NCI-H1417 (cell line): ENCODE results near the gene RERE.
"Not testable (repeated sequence)": the region's sequence is repeated elsewhere in the genome, so short reads cannot be mapped to it uniquely, and the experiment has no call there.

Source experiments
- DNase-seq, 3 experiments: peaks; one replicate each; lab custom pipeline; 2025; lab: John Stamatoyannopoulos, UW

Gene RERE

DNA sequence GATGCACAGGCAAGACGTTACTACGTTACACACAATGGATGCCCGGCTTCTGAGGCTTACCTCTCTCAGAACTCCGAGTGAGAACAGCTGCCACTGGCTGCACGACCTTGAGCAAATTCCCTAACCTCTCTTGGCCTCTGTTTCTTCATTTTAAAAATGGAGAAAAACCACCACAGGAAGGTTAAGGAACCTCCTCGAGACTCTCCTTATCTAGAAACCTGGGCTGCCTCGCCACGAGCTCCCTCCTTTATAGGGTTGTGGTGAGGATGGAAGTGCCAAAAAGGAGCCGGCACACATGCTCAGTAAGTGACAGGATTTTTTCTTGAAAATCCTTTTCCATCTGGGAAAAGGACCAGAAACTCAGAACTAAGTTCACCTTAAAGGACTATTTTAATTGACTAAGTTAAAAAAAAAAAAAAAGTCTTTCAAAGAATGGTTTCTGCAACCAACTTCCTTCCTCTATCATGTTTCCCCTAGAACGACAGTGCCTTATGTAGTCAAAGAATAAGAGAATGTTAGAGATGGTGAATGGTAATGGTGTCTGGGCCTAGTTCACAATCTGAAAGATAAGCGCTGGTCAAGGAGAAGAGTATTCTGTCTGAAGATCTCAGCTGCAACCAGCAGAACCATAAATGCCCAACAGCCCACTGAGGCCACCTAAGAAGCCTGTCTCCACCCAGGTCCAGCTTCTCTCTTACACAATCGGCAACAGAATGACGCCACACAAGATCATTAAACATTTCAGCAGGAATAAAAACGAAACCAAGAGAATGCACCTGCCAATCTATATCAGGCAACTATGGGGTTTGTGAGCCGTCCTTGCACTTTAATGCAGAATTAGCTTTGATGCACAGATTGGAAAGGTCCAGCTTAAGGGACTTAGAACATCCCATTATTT is 434.6 kb downstream of the RERE start:
- DNase-seq: no peak

DNA sequence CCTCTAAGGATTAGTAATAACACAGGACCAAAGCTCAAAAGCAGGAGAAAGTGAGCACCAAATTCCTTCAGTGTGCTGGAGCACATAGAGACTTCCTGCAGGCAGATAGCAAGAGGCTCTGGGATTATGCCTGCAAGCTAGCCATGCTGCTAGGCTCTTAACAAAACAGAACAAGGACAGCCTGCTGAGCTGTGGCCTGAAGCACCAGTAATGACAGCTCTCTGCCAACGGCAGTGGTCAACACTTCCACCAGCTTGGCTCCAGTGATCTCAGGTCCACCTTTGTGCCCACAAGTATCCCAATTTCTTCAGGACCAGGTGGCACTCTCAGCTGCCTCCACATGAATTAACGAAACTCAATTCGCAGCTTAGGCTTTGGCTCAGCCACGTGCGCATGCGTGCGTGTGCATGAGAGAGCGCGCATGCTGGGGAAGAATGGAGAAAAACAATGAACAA is 435.4 kb downstream of the RERE start:
- DNase-seq: peak in 2 of 3 experiments; percentile 11 to 58

DNA sequence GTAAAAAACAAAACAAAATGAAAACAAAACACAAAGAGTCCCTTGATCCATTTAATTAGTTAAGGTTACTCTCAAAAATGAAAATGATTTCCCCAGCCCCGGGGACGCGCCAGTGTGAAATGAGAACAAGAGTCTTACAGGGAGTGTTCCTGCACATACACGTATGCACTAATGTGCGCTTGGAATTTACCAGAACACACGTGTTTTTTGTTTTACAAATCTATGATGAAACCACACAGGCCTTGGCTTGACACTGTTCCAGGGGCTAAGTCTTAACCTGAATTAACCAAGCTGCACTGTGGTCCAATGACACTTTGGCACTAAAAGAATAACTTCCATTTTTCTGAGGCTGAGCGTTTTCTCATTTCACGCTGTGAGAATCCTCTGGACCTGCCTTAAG is 435.8 kb downstream of the RERE start:
- no peak for DNase-seq

DNA sequence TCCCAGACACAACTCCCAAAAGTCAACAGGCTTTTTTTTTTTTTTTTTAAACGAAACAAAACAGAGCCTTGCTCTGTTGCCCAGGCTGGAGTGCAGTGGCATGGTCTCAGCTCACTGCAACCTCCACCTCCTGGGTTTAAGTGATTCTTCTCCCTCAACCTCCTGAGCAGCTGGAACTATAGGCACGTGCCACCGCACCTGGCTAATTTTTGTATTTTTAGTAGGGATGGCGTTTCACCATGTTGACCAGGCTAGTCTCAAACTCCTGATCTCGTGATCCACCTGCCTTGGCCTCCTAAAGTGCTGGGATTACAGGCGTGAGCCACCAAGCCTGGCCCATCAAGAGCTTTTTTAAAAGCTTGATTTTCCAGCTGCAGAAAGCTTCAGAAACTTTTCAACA is 437.1 kb downstream of the RERE start:
- DNase-seq: not testable (repeated sequence)

DNA sequence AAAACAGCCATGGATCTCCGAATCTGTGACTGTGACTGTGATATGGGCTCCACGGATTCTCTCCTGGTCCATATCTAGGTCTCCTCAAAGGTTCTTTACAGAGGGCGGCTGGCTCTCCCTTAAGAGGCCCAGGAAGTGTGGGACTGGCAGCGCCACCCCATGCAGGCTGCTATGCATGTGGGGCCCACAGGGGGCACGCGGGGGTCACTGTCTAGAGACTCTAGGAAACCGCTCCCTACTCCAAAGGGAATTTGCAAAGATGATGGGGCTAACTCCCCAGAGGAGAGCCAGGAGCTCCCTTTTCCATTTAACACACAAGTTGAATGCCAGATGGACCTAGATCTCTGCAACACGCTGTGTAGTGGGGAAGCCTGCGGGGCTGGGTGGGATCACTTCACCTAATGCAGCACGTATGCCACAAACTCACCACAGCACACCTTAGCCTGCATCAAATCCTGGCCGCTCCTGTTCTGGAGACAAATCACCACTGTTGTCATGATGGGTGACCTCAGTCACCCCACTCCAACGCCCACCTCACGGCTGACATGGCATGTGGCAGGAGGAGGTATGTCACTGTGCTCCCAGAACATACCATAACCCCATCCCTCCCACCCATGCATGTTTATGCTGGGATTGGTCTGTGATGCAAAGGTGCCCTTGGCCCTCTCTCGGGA is 437.8 kb downstream of the RERE start:
- DNase-seq: no peak

DNA sequence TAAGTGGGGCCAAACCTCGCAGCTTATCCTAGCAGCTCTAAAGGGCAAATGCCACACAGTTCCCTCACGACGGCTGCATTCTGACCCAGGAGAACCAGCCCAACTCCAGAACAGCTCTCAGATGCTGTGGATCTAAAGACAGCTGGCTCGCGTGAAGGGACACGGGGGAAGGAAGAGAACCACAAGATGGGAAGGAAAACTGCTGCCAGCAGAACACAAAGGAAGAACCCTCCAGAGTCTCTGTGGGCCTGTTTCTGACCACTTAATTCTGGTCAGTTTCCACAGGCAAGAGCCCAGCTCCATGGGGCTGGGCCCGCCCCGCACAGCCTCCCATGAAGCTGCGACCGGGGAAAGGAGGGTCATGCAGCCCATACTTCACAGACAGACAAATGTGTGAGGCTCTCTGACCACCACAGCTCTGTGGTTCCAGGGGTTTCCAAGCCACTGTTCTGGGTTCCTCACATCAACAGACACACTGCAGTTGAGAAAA is 438.4 kb downstream of the RERE start:
- DNase-seq: no peak

DNA sequence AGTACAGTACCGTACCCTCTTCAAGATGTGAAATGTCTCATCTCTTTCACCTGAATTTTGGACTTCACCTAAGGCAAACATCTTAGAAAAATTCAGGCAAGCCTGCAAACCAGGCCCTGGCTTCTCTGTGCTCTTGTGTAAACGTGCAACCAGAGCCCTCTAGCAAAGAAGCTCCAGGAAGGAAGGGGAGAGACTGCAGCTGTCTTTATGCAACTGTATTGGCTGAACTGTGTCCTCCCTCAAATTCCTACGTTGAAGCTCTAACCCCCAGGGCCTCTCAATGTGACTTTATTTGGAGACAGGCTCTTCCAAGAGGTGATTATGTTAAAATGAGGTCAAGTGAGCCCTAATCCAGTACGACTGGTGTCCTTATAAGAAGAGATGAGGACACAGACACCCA is 439.3 kb downstream of the RERE start:
- peak in 1 of 3 experiments; percentile 20 for DNase-seq

DNA sequence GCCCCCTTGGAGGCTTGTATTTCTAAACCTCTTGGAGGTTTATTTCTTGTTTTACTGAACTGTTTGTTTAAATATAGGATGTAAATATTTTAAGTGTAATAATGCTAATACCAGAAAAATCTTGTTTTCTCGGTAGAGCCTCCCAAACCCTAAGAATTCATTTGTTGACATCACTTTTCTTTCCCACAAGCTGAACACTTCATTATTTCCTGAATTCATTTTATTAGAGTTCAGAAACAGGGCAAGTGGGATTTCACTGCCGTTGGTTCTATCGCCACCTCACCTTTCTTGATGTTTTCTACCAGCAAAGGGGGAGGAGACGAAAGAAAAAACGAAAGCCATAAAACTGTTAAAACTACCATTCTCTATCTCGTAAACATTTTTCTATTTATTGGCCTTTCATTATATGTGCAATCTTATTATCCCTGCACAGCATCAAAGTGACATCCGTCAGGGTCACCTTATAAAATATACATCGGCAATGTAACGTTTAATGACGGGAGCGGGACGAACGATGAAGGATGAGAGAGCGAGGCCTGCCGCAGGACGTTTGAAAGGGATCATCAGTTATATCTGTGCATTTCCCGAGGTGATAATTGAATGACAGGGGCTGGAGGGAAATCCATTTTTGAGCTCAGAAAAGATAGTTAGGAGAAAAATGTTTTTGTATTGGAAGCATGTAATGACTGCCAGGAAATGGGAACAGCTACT is 440.0 kb downstream of the RERE start:
- no peak for DNase-seq

DNA sequence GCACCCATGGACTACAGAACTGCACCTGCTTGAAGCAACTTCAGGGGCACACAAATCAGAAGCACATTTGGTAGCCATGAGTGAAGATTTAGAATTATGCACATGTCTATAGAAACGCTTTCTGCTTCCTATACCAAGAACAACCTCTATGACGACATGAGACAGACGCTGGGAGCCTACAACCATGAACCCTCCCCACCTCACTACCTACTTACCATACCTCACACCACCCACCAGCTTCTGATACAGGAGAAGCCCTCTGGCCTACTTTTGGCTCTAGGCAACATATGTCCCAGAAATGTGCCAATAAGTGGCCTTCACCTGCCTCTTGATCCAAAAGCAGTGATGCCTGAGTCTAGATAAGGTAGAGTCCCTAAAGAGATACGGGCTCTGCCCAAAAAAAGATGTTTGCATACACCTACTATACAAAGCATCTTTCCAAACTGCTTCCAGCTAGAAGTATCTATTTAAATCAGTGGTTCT is 441.0 kb downstream of the RERE start:
- no peak for DNase-seq

DNA sequence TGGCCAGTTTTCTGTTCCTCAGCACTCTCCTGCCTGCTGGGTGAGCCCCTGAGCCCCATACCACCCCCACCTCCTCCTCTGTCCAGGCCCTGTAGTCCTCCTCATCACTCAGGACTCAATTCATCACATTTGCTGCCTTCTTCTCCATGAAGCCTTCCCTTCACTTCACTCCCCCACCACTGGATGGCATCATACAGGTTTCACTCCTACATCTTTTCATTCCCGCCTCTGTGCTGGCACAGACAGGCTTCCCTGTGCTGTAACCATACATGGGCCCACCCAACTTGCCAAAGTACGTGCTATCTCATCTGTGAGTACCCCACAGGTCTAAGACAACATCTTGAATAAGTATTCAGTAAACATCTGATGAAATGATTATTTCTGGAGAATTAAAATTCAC is 442.6 kb downstream of the RERE start:
- no peak for DNase-seq

DNA sequence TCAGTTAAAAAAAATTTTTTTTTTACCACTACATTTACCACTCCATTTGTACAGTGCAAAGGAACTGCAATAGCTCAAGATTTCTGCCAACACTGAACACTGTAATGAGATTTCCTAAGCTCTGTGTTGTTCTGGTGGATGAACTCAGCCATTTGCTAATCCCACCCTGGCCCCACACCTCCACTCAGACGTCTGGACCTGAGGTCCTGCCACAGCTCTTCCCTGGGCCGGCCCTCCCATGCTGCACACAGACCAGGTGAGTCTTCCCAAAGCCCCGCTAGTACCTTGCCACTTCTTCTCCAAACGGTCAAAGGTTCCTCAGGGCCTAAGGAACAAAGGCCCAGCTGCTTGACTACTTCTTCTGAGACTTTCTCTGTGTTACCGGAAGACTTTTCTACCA is 443.1 kb downstream of the RERE start:
- no peak for DNase-seq

DNA sequence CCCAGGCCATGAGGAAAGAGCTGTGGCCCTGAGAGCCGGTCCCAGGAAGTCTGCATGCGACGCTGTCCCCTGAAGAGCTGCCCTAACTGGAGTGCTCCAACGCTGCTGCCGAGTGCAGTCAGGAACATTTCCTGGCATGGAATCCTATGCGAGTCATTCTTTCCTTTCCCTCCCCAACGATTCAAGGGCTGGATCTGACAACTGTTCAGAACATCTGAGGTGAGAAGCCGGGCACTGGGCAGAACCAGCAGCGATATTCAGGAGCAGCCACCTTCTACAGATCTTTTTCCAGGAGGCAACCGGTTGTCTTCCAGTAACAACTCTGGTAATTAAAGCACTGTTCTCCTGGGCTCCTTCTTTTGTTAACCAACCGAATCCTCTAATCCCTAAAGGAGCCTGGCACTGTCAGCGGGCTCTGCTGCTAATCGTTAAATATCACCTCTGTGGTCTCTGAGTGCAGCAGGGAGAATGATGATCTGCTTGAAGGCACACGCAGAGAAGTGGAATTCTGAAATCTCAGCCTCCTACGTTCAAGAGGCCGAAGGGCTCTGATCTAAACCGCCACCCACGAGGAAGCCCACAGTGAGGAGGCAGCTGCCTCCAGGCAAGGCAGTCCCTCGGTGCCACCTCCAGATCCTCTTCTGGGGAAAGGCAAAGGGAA is 443.7 kb downstream of the RERE start:
- peak in 2 of 3 experiments; percentile 36 to 95 for DNase-seq

DNA sequence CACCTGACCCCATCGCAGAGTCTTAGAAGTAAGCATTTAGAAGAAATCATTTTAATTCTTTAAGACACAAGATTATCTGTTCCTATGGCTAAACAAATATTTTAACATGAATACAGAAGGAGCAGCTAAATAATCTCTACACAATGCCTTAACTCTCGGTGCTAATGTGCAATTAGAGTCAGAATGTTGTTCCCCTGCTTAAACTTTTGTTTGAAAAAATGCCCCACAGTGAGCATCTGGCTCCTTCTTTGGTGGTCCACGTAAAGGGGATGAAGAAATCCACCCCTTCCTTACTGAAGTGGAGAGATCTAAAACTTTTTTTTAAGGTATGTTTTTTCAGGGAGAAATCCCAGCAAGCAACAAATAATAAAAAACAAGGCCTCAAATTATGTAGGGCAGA is 444.3 kb downstream of the RERE start:
- no peak for DNase-seq

DNA sequence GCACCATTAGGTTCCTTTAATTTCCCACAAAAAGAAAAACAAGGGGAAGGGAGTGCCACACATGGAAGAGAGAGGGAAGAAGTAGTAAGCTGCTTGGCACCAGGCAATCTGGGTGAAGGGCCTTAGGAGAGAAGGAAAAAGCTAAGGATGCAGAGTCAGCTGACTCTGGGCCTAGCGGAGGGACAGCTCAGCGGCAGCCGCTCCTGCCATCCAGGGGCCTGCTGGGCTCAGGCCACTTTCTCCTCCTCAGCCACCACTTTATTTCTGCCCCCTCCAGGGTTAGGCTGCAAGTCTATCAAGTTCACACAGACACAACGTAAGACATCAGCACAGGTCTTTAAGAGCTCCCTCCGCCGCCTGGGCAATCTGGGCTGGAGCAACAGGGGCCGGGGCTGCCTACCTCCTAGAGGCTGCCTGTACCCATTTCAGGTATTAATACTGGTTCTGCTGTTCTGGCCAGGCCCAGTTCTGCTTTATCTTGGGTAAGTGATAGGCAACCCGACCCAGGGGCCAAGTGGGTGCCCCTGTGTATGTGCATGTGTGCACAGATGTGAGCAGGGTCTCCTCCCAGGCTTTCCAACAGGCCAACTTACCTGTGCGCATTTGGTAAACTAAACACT is 446.0 kb downstream of the RERE start:
- no peak for DNase-seq

DNA sequence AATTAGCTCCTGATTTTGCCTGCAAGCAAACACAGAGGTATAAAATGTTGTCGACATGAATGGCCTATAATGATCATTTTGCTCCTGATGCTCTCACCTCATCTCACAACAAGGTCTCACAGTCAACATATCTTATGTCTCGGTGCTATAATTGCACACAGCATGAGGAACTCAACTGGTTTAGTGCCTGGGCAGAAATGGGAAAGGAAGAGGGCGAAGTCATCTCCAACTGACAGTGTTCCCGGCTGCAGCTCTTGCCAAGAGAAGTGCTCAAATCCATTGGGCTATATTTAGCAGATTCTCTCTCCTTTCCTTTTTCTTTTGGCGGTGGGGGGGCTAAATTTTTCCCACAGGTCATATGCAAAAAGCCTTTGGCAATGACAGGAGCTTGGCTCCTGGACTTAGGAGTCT is 446.5 kb downstream of the RERE start:
- peak in 2 of 3 experiments; percentile 47 to 84 for DNase-seq

DNA sequence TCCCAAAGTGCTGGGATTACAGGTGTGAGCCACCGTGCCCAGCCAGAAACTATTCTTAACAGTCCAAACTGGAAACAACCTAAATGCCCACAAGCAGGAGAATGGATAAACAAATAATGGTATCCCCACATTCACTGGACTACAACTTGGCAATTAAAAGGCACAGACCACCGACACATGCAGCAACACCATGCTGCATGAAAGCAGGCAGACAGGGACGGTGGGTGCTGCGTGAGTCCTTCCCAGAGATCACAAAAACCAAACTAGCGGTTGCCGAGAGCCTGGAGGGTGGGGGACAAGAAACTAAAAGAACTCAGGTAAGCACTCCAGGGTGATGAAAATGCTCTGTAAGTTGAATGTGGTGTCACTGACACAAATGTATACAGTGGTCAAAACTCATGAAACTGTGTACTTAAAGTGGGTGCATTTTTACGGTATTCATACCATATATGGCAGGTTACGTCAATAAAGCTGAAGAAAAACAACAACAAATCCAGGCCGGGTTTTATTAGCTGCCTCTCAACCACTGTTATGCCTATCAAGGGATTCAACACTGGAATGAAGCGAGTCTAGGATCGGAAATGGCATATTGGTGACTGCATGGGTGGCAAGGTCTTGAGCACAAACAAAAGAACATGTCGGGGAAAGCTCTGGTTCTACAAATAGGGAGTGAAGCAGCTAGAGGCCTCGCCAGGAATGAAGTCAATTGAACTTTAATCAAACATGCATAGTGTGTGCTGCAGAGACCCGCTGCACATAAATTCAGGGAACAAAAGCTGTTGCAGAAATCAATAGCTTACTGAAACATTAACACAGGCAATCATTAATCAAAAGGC is 447.2 kb downstream of the RERE start:
- DNase-seq: peak; percentile 42 to 93 (median 84)

DNA sequence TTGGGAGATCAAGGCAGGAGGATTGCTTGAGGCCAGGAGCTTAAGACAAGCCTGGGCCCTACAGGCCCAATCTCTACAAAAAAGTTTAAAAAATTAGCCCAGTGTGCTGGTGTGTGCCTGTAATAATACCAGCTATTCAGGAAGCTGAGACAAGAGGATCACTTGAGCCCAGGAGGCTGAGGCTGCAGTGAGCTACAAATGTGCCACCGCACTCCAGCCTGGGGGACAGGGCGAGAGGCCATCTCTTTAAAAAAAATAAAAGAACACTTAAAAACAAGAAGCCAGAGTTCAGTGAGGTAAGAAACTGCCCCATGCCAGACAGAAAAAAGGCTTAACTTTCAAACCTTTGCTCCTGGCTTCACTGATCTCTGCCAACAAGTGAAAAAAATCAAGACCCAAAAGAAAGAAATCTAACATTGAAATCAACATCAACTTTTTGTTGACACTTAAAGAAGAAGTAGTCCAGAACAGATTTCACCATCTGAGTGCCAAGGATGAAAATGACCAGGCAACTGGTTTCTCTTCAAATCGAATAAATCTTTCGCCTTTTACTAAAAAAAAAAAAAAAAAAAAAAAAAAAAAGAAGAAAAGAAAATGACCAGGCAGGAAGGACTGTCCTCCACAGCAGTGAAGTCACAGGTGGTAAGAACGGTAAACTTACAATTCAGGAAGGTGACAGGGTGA is 448.3 kb downstream of the RERE start:
- DNase-seq: no peak

DNA sequence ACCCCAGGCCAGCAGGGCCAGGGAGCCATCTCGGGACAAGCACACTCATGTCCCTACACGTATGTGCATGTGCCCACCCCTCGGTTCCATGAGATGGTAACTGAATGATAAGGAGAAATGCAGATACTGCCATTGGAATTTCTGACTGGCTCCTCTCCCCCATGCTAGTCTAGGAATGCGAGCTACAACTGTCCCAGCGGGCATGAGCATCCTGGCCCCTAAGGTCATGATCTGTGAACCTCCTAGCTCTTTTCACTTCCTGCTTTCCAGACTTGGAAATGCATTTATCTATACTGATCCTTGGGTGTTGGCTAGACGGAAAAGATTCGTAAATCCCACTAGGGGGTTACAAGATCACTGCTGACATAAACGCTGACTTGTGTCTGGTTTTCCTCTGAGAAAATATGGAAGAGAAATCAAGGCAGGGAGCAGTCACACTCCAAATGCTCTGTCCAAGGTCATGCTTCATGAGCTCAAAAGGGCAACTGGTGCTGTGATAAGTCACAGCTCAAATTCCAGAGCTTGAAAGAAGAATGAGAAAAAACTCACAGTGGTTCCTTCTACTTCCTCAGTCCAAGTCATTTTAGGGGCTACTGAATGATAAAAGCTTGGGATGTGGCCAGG is 449.8 kb downstream of the RERE start:
- DNase-seq: no peak

DNA sequence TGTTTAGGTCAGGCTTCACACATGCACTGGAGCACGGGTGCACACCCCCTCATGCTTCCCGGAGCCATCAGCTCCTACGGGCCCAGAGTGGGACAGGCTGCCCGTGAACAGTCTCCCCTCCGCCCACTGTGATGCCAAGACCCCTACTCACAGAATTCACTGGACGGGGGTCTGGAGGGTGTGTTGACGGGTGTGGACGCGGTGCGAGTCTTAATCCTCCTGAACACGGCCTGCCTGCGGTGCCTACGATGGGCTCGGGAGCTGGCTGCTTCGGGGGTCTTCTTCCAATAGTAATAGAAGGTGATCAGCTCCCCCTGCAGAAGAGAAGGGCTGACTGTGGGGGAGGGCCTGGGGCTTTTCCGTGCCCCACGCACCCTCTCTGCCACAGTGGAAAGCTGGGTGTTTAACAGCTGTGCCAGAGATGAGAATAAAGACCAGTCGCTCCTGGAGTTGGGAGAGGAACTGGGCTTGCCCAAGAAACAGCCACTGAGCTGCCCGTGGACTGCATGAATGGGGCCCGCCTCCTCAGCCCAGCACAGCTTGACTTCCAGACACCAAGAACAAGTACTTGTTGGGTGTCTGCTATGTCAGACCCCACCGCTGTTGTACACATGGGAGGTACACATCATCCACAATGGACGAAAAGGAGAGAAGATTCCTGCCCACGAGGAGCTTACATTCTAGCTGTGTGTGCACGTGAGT is 451.6 kb downstream of the RERE start:
- DNase-seq: no peak
